CD4-positive, alpha-beta T cell (primary cell): ENCODE results near the gene TNFAIP2. TPM values are rescaled to one million over a fixed set of nuclear protein-coding genes. Genes with fewer than 3 reads are reported as not detected.

Experiments used
- ATAC-seq: fragments of 200-7000 bp; cut with Tn5 transposase; one replicate; pipeline ENCODE4 v1.10.0; 2022; ENCODE audit warnings: mild to moderate bottlenecking; ENCODE audit not compliant: poor library complexity
- CTCF ChIA-PET: fragments of 350-600 bp; sonication (Branson Sonifier 250); formaldehyde crosslinking; loops from one replicate; lab custom pipeline; 2021; ENCODE audit warnings: antibody characterized with exemption, inconsistent platforms; lab: Charles Lee
- POLR2A ChIA-PET: fragments of 350-600 bp; sonication (Branson Sonifier 250); formaldehyde crosslinking; loops from one replicate; lab custom pipeline; 2021; ENCODE audit warnings: antibody characterized with exemption, inconsistent platforms; lab: Charles Lee
- DNase-seq, 14 experiments: peaks; one replicate each; pipeline ENCODE4 v3.0.0-alpha.2; 2013 to 2020; ENCODE audit warnings: mixed read lengths in 2 of 14
- H3K27ac ChIP-seq, 2 donors: one replicate each; pipeline versions ENCODE4 v1.5.1 to v1.7.0; 2013; ENCODE audit warnings: low read length in 2 of 2, low read depth in 1 of 2, mild to moderate bottlenecking in 1 of 2
- H3K27me3 ChIP-seq, 2 experiments: 1 replicate in 1 of 2; 2 replicates in 1 of 2; pipeline versions ENCODE4 v1.6.1 to v1.7.0; 2013; ENCODE audit warnings: low read length in 2 of 2, control low read depth in 1 of 2, mild to moderate bottlenecking in 1 of 2, moderate library complexity in 1 of 2; ENCODE audit not compliant: insufficient read depth in 2 of 2, control insufficient read depth in 1 of 2
- H3K36me3 ChIP-seq: one replicate; pipeline ENCODE4 v1.6.1; 2013; ENCODE audit warnings: low read length, control low read depth; ENCODE audit not compliant: insufficient read depth
- H3K4me1 ChIP-seq: one replicate; pipeline ENCODE4 v1.6.1; 2013; ENCODE audit warnings: low read length, control low read depth; ENCODE audit not compliant: insufficient read depth
- H3K4me3 ChIP-seq: one replicate; pipeline ENCODE4 v1.5.1; 2013; ENCODE audit warnings: mild to moderate bottlenecking, low read length, moderate library complexity
- H3K9me3 ChIP-seq, 2 experiments: 1 replicate in 1 of 2; 2 replicates in 1 of 2; pipeline versions ENCODE4 v1.6.1 to v1.7.0; 2013; ENCODE audit warnings: low read length in 2 of 2, mild to moderate bottlenecking in 2 of 2, control low read depth in 1 of 2, moderate library complexity in 1 of 2; ENCODE audit not compliant: control insufficient read depth in 1 of 2, insufficient read depth in 1 of 2
- H3K27ac Mint-ChIP-seq: one replicate; pipeline ENCODE4 v1.8.0; 2020; ENCODE audit warnings: mixed read lengths
- H3K27me3 Mint-ChIP-seq: one replicate; pipeline ENCODE4 v1.8.0; 2021; ENCODE audit warnings: mixed read lengths
- H3K36me3 Mint-ChIP-seq: one replicate; pipeline ENCODE4 v1.8.0; 2021; ENCODE audit warnings: low read depth, mixed read lengths
- H3K4me1 Mint-ChIP-seq: one replicate; pipeline ENCODE4 v1.8.0; 2021; ENCODE audit warnings: low read depth, mixed read lengths
- H3K4me3 Mint-ChIP-seq: one replicate; pipeline ENCODE4 v1.8.0; 2020; ENCODE audit warnings: mild to moderate bottlenecking, mixed read lengths
- H3K9me3 Mint-ChIP-seq: one replicate; pipeline ENCODE4 v1.8.0; 2020; ENCODE audit warnings: mixed read lengths
- CTCF ChIP-seq: fragments of 200-600 bp; IDR thresholded peaks from one replicate; pipeline ENCODE4 v1.8.0; 2022; ENCODE audit warnings: antibody characterized with exemption, mild to moderate bottlenecking
- intact Hi-C, 2 experiments: fragments of 100-400 bp; cut with DNase I in 1 of 2; cut with micrococcal nuclease in 1 of 2; formaldehyde crosslinking; loops; one replicate each; pipeline versions ENCODE4 v1.15.1 to v1.9.0; 2023 to 2025; cut with DNase I, micrococcal nuclease
- total RNA-seq, 174 experiments: library from RNA in 2 of 174; stranded (reverse) in 2 of 174; gene quantifications; one replicate each; pipeline ENCODE4 v1.2.3 and lab custom pipeline; 2021 to 2026

TNFAIP2 gene
- total RNA-seq, 2 experiments from 2014 or later, result 4.4 to 6.1 TPM

GRCh38 chr14:103180331-103180730, 57.1 kb downstream of the TNFAIP2 start:
- no peaks in the 10 kb centered on the region for H3K36me3 ChIP-seq
- H3K27ac ChIP-seq, result no peak overlapping the region
- Mint-ChIP-seq H3K36me3 (no peaks in the 10 kb centered on the region), H3K27ac (no peak overlapping the region), H3K9me3 (no peaks in the 10 kb centered on the region), H3K27me3 (peaks cover 15% of the 10 kb centered on the region), H3K4me1 (no peaks in the 10 kb centered on the region), H3K4me3 (no peak overlapping the region)
- H3K4me1 ChIP-seq, result no peaks in the 10 kb centered on the region
- DNase-seq, result no peak
- POLR2A ChIA-PET, result no interaction called here
- H3K4me3 ChIP-seq, result no peak overlapping the region
- CTCF ChIA-PET, result no interaction called here
- ATAC-seq, result no peak
- intact Hi-C loops, result loop anchor here in 1 of 2 experiments (10.0 kb wide), 1 partner anchor 76 kb away; no protein-coding TSS in a partner anchor
- H3K9me3 ChIP-seq, result no peaks in the 10 kb centered on the region
- H3K27me3 ChIP-seq, result peaks cover 0 to 2% of the 10 kb centered on the region in 2 experiments
- no peak for TF ChIP-seq CTCF

DNA sequence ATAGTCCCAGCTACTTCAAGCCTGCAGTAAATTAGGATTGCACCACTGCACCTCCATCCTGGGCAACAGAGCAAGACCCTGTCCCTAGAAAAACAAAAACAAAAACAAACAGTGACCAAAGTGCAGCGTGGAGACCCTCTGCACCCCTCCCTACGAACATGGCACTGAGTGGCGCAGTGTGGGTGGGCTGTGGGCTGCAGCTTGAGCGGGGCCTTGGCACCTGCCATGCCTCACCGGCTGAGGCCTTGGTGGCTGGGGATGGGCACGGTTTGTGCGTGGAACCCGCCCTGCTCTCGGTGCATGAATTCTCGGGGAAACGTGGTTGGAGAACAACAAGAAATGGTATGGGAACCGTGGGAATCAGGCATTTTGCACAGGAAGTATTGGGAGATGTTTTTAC, 60.8 kb downstream of the TNFAIP2 start:
- CTCF ChIA-PET, result no interaction called here
- H3K9me3 ChIP-seq, result no peaks in the 10 kb centered on the region
- no peaks in the 10 kb centered on the region for H3K9me3 Mint-ChIP-seq
- no peak for ATAC-seq
- intact Hi-C loops, result loop anchor here in 1 of 2 experiments (10.0 kb wide), 1 partner anchor 79 kb away; no protein-coding TSS in a partner anchor
- peaks cover 18 to 22% of the 10 kb centered on the region in 2 experiments for H3K27me3 ChIP-seq
- H3K4me3 Mint-ChIP-seq, result no peak overlapping the region
- no peak for DNase-seq
- no peak for TF ChIP-seq CTCF
- POLR2A ChIA-PET, result no interaction called here
- no peak overlapping the region for H3K27ac ChIP-seq
- no peaks in the 10 kb centered on the region for H3K36me3 Mint-ChIP-seq
- peaks cover 5% of the 10 kb centered on the region for H3K4me1 Mint-ChIP-seq
- H3K27me3 Mint-ChIP-seq, result peaks cover 50% of the 10 kb centered on the region
- no peak overlapping the region for H3K27ac Mint-ChIP-seq
- no peaks in the 10 kb centered on the region for H3K36me3 ChIP-seq
- H3K4me1 ChIP-seq, result peaks cover 4% of the 10 kb centered on the region
- H3K4me3 ChIP-seq, result no peak overlapping the region

DNA sequence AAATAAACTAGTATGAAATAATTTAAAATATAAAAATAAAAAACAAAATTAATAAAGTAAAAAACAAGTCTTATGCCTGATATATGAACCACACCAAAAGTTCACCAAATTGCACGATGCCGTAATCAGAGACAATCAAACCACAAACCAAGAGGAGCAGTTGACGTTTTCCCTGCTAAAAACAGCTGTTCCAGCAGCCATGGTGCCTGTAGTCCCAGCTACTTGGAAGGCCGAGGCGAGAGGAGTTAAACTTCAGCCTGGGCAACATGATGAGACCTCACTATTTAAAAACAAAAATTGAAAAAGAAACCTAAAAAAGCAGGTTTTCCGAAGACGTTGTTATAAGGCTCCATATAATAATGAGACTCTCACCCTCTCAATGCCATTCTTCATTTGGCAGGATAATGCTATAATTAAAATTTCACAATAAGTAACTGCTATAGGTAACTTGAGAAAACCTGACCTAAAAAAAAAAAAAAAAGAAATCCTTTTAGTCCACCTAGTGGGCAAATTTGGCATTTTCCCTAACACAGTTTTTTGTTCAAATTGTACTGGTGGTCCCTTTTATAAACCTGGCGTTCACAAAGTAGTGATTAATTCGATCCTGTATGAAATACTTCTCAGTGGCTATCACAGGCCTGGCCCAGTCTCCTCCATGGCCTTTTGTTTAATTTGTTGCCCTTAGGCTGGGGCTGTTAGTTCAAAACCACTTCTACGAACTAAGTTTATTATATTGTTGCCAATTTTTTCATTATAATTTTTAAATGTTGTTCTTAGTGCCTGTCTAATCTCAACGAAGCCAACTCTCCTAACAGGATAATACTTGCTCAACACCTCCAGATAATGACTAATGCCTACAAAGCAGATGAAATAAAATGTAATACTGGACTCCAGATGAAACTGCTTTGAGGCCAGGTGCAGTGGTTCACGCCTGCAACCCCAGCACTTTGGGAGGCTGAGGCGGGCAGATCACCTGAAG, 62.1 kb downstream of the TNFAIP2 start:
- Mint-ChIP-seq H3K27ac (no peak overlapping the region), H3K4me3 (no peak overlapping the region), H3K9me3 (no peaks in the 10 kb centered on the region), H3K4me1 (peaks cover 12% of the 10 kb centered on the region), H3K27me3 (peaks cover 58% of the 10 kb centered on the region), H3K36me3 (no peaks in the 10 kb centered on the region)
- ATAC-seq (no peak), DNase-seq (peak in 3 of 14 experiments; percentile 5 to 40 (median 37))
- H3K27me3 ChIP-seq, result peaks cover 21 to 26% of the 10 kb centered on the region in 2 experiments
- ChIA-PET POLR2A (no interaction called here), CTCF (no interaction called here)
- H3K9me3 ChIP-seq, result peaks cover 0 to 6% of the 10 kb centered on the region in 2 experiments
- H3K4me3 ChIP-seq, result no peak overlapping the region
- peak; percentile 75 for TF ChIP-seq CTCF
- H3K27ac ChIP-seq, result no peak overlapping the region
- intact Hi-C loops, result loop anchor here (1.0 to 10.0 kb wide), 2 partner anchors 81 to 491 kb away; no protein-coding TSS in a partner anchor
- H3K36me3 ChIP-seq, result no peaks in the 10 kb centered on the region
- H3K4me1 ChIP-seq, result peaks cover 7% of the 10 kb centered on the region
